GM23248 (cell line): ENCODE results near the gene RALGPS1. TPM values are rescaled to one million over a fixed set of nuclear protein-coding genes. Genes with fewer than 3 reads are reported as not detected.

Experiments
- DNase-seq: peaks from one replicate; pipeline ENCODE4 v3.0.0-alpha.2; 2015
- H2AFZ ChIP-seq: fragments of 200-600 bp; sonication (generic); 2 replicates; pipeline ENCODE4 v1.6.1; 2016; ENCODE audit warnings: antibody characterized with exemption
- H3F3A ChIP-seq: fragments of 200-600 bp; sonication (generic); 2 replicates; pipeline ENCODE4 v1.6.1; 2016; ENCODE audit warnings: mild to moderate bottlenecking, antibody characterized with exemption, mixed run types; ENCODE audit not compliant: insufficient read depth
- H3K27ac ChIP-seq: fragments of 200-600 bp; sonication (generic); 2 replicates; pipeline ENCODE4 v1.5.1; 2016; ENCODE audit warnings: mild to moderate bottlenecking
- H3K27me3 ChIP-seq: fragments of 200-600 bp; sonication (generic); replicated peaks from 2 replicates; pipeline ENCODE4 v1.6.1; 2016; ENCODE audit warnings: mild to moderate bottlenecking; ENCODE audit not compliant: insufficient read depth
- H3K36me3 ChIP-seq: fragments of 200-600 bp; sonication (generic); 2 replicates; pipeline ENCODE4 v1.6.1; 2016; ENCODE audit warnings: low read depth, mild to moderate bottlenecking
- H3K4me1 ChIP-seq: fragments of 200-600 bp; sonication (generic); 2 replicates; pipeline ENCODE4 v1.6.1; 2016; ENCODE audit warnings: mild to moderate bottlenecking; ENCODE audit not compliant: insufficient read depth
- H3K4me2 ChIP-seq: fragments of 200-600 bp; sonication (generic); one replicate; pipeline ENCODE4 v1.6.1; 2016; ENCODE audit warnings: mild to moderate bottlenecking; ENCODE audit not compliant: unreplicated experiment
- H3K4me3 ChIP-seq: fragments of 200-600 bp; sonication (generic); 2 replicates; pipeline ENCODE4 v1.5.1; 2016; ENCODE audit warnings: mild to moderate bottlenecking
- H3K79me2 ChIP-seq: fragments of 200-600 bp; sonication (generic); 2 replicates; pipeline ENCODE4 v1.6.1; 2016; ENCODE audit warnings: mild to moderate bottlenecking; ENCODE audit not compliant: insufficient read depth
- H3K9ac ChIP-seq: fragments of 200-600 bp; sonication (generic); 2 replicates; pipeline ENCODE4 v1.6.1; 2016; ENCODE audit warnings: mild to moderate bottlenecking
- H3K9me2 ChIP-seq: fragments of 200-600 bp; sonication (generic); 2 replicates; pipeline ENCODE4 v1.6.1; 2016; ENCODE audit warnings: mixed run types, mild to moderate bottlenecking, moderate library complexity; ENCODE audit not compliant: insufficient read depth
- H3K9me3 ChIP-seq: fragments of 200-600 bp; sonication (generic); one replicate; pipeline ENCODE4 v1.6.1; 2017; ENCODE audit warnings: low read depth
- H4K20me1 ChIP-seq: fragments of 200-600 bp; sonication (generic); 2 replicates; pipeline ENCODE4 v1.6.0; 2016; ENCODE audit not compliant: insufficient read depth
- EZH2 ChIP-seq: fragments of 200-600 bp; sonication (generic); IDR thresholded peaks from 2 replicates; pipeline ENCODE4 v1.6.1; 2018; ENCODE audit warnings: antibody characterized with exemption, mild to moderate bottlenecking; ENCODE audit not compliant: insufficient read depth, poor library complexity, severe bottlenecking
- EZH2phosphoT487 ChIP-seq: fragments of 200-600 bp; sonication (generic); IDR thresholded peaks from 2 replicates; pipeline ENCODE4 v1.6.1; 2018; ENCODE audit warnings: antibody characterized with exemption, moderate library complexity, mild to moderate bottlenecking, low read depth; ENCODE audit not compliant: insufficient read depth
- whole genome bisulfite sequencing, 2 experiments: methylation state at CpG; one replicate each; pipeline ENCODE4 v1.1.6; 2015 to 2017; ENCODE audit warnings: low lambda C conversion rate in 2 of 2, low coverage in 1 of 2; ENCODE audit errors: missing lambda C conversion rate in 2 of 2; 5-methylcytosine and 5-hydroxymethylcytosine counted together
- in situ Hi-C: fragments of 300-500 bp; cut with MboI; formaldehyde crosslinking; loops from 2 replicates; pipeline ENCODE4 v1.15.0; 2020
- polyA plus RNA-seq: library from polyadenylated mRNA; unstranded; fragments of >200 nt; fragmentation: Nextera tagmentation; extraction: Ambion mirVana; gene quantifications from 2 replicates; pipeline ENCODE4 v1.2.1, GENCODE V29; 2016
- total RNA-seq: library from RNA; depleted of rRNA; stranded (reverse); fragments of >200 nt; shearing (Covaris generic); gene quantifications from 2 replicates; pipeline ENCODE4 v1.2.3, GENCODE V29; 2014

Gene RALGPS1
- total and polyA plus RNA-seq, 2 experiments from 2014 or later: 0.54 to 1.8 TPM

- TF ChIP-seq EZH2phosphoT487 (no peak), EZH2 (no peak)
- Histone ChIP-seq H3K9ac (no peak overlapping the region), H3K4me2 (no peak overlapping the region), H3K9me3 (no peaks in the 10 kb centered on the region), H3K27ac (no peak overlapping the region), H4K20me1 (no peaks in the 10 kb centered on the region), H3K4me1 (no peaks in the 10 kb centered on the region), H3F3A (no peaks in the 10 kb centered on the region), H2AFZ (no peak overlapping the region), H3K36me3 (no peaks in the 10 kb centered on the region), H3K79me2 (no peaks in the 10 kb centered on the region), H3K4me3 (no peak overlapping the region), H3K9me2 (no peaks in the 10 kb centered on the region), H3K27me3 (peaks cover 9% of the 10 kb centered on the region; the same call in 1 of the 2 replicates)
- no peak for DNase-seq
- in situ Hi-C loops: loop anchor here (5.0 kb wide), 1 partner anchor 260 kb away; no protein-coding TSS in a partner anchor
Observed at GRCh38 chr9:126942399-126942798, 27.8 kb downstream of the RALGPS1 start.

GRCh38 chr9:126945682-126946081 is 31.1 kb downstream of the RALGPS1 start:
- no peaks in the 10 kb centered on the region for H3K9me2 ChIP-seq
- H3K9ac ChIP-seq: no peak overlapping the region
- peaks cover 12% of the 10 kb centered on the region; the same call in 1 of the 2 replicates for H3K27me3 ChIP-seq
- H3K9me3 ChIP-seq: no peaks in the 10 kb centered on the region
- no peak for DNase-seq
- H3K27ac ChIP-seq: no peak overlapping the region
- in situ Hi-C loops: no loop called here
- H3F3A ChIP-seq: no peaks in the 10 kb centered on the region
- no peaks in the 10 kb centered on the region for H3K79me2 ChIP-seq
- no peaks in the 10 kb centered on the region for H3K36me3 ChIP-seq
- no peak for TF ChIP-seq EZH2
- TF ChIP-seq EZH2phosphoT487: no peak
- 79 to 85% methylated on average over 7 of the region's 7 CpGs for WGBS, 2 experiments
- no peak overlapping the region for H2AFZ ChIP-seq
- H3K4me2 ChIP-seq: no peak overlapping the region
- H3K4me3 ChIP-seq: no peak overlapping the region
- H4K20me1 ChIP-seq: no peaks in the 10 kb centered on the region
- H3K4me1 ChIP-seq: no peaks in the 10 kb centered on the region

- no peaks in the 10 kb centered on the region for H4K20me1 ChIP-seq
- no peak overlapping the region for H3K4me2 ChIP-seq
- no peaks in the 10 kb centered on the region for H3F3A ChIP-seq
- no peak overlapping the region for H3K27ac ChIP-seq
- H3K27me3 ChIP-seq: peaks cover 12% of the 10 kb centered on the region; the same call in 1 of the 2 replicates
- WGBS, 2 experiments: 94 to 95% methylated on average over 1 of the region's 1 CpG
- H2AFZ ChIP-seq: no peak overlapping the region
- no peaks in the 10 kb centered on the region for H3K79me2 ChIP-seq
- H3K9me3 ChIP-seq: no peaks in the 10 kb centered on the region
- H3K9ac ChIP-seq: no peak overlapping the region
- H3K36me3 ChIP-seq: no peaks in the 10 kb centered on the region
- H3K9me2 ChIP-seq: no peaks in the 10 kb centered on the region
- H3K4me1 ChIP-seq: no peaks in the 10 kb centered on the region
- DNase-seq: no peak
- in situ Hi-C loops: no loop called here
- TF ChIP-seq EZH2 (no peak), EZH2phosphoT487 (no peak)
- no peak overlapping the region for H3K4me3 ChIP-seq
Observed at GRCh38 chr9:126947529-126947928, 32.9 kb downstream of the RALGPS1 start.

GRCh38 chr9:126952205-126952977 is 37.8 kb downstream of the RALGPS1 start:
- peaks cover 4% of the 10 kb centered on the region; the same call in 1 of the 2 replicates for H3K4me1 ChIP-seq
- TF ChIP-seq EZH2: no peak
- no peak for TF ChIP-seq EZH2phosphoT487
- H3K9me2 ChIP-seq: no peaks in the 10 kb centered on the region
- 74 to 79% methylated on average over 11 of the region's 11 CpGs for WGBS, 2 experiments
- no peaks in the 10 kb centered on the region for H3F3A ChIP-seq
- no peaks in the 10 kb centered on the region for H3K9me3 ChIP-seq
- no peaks in the 10 kb centered on the region for H3K79me2 ChIP-seq
- in situ Hi-C loops: no loop called here
- H3K27ac ChIP-seq: no peak overlapping the region
- H3K9ac ChIP-seq: no peak overlapping the region
- H4K20me1 ChIP-seq: no peaks in the 10 kb centered on the region
- H2AFZ ChIP-seq: no peak overlapping the region
- no peaks in the 10 kb centered on the region for H3K36me3 ChIP-seq
- 0 out of 2 replicates have a peak, but pooled peaks cover 3% of the 10 kb centered on the region for H3K27me3 ChIP-seq
- no peak overlapping the region for H3K4me3 ChIP-seq
- no peak for DNase-seq
- H3K4me2 ChIP-seq: no peak overlapping the region
